HEK293T (cell line): ENCODE data around the gene RBM15B.

ENCODE experiments used
- CTBP1 ChIP-seq: fragments of 450-650 bp; IDR thresholded peaks from 2 replicates; pipeline ENCODE4 v1.6.1; 2016; ENCODE audit warnings: borderline replicate concordance
- ELF4 ChIP-seq: fragments of 450-650 bp; IDR thresholded peaks from 2 replicates; pipeline ENCODE4 v1.6.1; 2017; ENCODE audit warnings: antibody characterized with exemption
- FOXK2 ChIP-seq: fragments of 450-650 bp; IDR thresholded peaks from 2 replicates; pipeline ENCODE4 v1.6.1; 2016; ENCODE audit warnings: mild to moderate bottlenecking
- L3MBTL2 ChIP-seq: fragments of 450-650 bp; conservative IDR thresholded peaks from 2 replicates; pipeline ENCODE4 v1.6.1; 2016; ENCODE audit warnings: mild to moderate bottlenecking
- SUZ12 ChIP-seq: fragments of 450-650 bp; IDR thresholded peaks from 2 replicates; pipeline ENCODE4 v1.6.1; 2016; ENCODE audit warnings: mild to moderate bottlenecking
- TF ChIP-seq, protein P1 (sequence below): fragments of 450-650 bp; IDR thresholded peaks from 2 replicates; pipeline ENCODE4 v1.6.1; 2016

DNA sequence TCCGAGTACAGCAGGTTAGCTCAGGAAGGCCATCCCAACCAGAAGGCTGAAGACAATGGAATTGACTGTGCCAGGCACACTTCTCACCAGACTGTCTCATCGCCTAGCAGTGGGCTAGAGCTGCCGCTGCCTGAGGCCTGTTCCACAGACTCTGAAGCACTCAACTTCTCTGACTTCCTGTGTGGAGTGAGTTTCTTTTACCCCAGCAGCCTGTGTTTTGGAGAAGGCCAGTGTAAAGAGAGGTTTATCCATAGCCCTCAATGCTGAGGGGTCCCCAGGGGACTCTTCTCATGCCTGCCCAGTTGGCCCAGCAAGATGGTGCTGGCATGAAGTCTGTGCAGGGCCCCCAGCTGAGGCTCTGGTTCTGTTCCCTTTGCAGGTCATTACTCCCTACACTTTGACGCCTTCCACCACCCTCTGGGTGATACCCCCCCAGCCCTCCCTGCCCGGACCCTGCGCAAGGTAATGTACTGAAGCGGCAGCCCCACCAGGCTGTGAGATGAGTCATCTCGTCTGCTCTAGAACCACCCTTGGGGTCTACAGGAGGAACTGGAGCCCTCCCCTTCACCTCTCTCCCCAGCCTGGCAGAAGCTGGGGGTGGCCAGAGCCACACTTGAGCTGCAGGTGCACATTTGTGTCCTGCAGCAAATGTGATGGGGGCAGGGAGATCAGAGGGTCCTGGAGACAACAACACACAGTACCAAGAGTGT, 11.2 kb upstream of the RBM15B start:
- TF ChIP-seq, protein P1, sequence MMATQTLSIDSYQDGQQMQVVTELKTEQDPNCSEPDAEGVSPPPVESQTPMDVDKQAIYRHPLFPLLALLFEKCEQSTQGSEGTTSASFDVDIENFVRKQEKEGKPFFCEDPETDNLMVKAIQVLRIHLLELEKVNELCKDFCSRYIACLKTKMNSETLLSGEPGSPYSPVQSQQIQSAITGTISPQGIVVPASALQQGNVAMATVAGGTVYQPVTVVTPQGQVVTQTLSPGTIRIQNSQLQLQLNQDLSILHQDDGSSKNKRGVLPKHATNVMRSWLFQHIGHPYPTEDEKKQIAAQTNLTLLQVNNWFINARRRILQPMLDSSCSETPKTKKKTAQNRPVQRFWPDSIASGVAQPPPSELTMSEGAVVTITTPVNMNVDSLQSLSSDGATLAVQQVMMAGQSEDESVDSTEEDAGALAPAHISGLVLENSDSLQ, result no peak
- no peak for TF ChIP-seq FOXK2
- no peak for TF ChIP-seq SUZ12
- no peak for TF ChIP-seq L3MBTL2
- no peak for TF ChIP-seq CTBP1
- no peak for TF ChIP-seq ELF4
